ENCODE results near the gene LILRA6. TPM values are rescaled to one million over a fixed set of nuclear protein-coding genes. Genes with fewer than 3 reads are reported as not detected.
"Not testable (repeated sequence)": the region's sequence is repeated elsewhere in the genome, so short reads cannot be mapped to it uniquely, and the experiment has no call there.

LILRA6 gene
- polyA plus RNA-seq, 1 donor from 2014 or later: not detected

DNA sequence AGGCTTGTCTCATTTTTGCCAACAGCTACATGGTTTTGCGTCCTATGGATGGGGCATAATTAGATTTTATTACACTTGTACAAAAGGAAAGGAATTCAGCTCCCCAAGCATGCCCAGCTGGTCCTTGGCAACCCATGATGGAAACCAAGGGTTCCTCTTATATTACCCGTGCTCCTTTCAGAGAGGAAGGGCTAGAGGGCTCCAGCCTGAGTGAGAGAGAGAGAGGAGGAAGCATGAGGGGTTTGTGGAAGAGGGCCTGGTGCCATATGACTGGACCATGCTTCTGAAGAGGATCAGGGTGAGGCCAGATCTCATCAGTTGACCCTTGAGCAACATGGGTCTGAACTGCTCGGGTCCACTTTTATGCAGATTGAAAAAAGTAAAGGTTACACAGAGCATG lies 45.5 kb downstream of the LILRA6 start:
- TF ChIP-seq EZH2 (IDR thresholded peaks at IDR 0.05; ENCODE audit: borderline replicate concordance, insufficient read depth, low read length, poor library complexity, severe bottlenecking) (no peak), SMC3 (conservative IDR thresholded peaks at IDR 0.05; ENCODE audit: poor library complexity) (no peak), TAF1 (IDR thresholded peaks at IDR 0.05; ENCODE audit: low read depth) (no peak), POLR2AphosphoS5 (IDR thresholded peaks at IDR 0.05) (no peak), EP300 (conservative IDR thresholded peaks at IDR 0.05; ENCODE audit: poor library complexity, severe bottlenecking) (no peak), MXI1 (conservative IDR thresholded peaks at IDR 0.05; ENCODE audit: poor library complexity, severe bottlenecking) (no peak), RAD21 (conservative IDR thresholded peaks at IDR 0.05) (no peak)
- TF ChIP-seq, protein P1, sequence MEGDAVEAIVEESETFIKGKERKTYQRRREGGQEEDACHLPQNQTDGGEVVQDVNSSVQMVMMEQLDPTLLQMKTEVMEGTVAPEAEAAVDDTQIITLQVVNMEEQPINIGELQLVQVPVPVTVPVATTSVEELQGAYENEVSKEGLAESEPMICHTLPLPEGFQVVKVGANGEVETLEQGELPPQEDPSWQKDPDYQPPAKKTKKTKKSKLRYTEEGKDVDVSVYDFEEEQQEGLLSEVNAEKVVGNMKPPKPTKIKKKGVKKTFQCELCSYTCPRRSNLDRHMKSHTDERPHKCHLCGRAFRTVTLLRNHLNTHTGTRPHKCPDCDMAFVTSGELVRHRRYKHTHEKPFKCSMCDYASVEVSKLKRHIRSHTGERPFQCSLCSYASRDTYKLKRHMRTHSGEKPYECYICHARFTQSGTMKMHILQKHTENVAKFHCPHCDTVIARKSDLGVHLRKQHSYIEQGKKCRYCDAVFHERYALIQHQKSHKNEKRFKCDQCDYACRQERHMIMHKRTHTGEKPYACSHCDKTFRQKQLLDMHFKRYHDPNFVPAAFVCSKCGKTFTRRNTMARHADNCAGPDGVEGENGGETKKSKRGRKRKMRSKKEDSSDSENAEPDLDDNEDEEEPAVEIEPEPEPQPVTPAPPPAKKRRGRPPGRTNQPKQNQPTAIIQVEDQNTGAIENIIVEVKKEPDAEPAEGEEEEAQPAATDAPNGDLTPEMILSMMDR (IDR thresholded peaks at IDR 0.05; ENCODE audit: poor library complexity, severe bottlenecking): no peak
- TF ChIP-seq, protein P2, sequence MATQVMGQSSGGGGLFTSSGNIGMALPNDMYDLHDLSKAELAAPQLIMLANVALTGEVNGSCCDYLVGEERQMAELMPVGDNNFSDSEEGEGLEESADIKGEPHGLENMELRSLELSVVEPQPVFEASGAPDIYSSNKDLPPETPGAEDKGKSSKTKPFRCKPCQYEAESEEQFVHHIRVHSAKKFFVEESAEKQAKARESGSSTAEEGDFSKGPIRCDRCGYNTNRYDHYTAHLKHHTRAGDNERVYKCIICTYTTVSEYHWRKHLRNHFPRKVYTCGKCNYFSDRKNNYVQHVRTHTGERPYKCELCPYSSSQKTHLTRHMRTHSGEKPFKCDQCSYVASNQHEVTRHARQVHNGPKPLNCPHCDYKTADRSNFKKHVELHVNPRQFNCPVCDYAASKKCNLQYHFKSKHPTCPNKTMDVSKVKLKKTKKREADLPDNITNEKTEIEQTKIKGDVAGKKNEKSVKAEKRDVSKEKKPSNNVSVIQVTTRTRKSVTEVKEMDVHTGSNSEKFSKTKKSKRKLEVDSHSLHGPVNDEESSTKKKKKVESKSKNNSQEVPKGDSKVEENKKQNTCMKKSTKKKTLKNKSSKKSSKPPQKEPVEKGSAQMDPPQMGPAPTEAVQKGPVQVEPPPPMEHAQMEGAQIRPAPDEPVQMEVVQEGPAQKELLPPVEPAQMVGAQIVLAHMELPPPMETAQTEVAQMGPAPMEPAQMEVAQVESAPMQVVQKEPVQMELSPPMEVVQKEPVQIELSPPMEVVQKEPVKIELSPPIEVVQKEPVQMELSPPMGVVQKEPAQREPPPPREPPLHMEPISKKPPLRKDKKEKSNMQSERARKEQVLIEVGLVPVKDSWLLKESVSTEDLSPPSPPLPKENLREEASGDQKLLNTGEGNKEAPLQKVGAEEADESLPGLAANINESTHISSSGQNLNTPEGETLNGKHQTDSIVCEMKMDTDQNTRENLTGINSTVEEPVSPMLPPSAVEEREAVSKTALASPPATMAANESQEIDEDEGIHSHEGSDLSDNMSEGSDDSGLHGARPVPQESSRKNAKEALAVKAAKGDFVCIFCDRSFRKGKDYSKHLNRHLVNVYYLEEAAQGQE (IDR thresholded peaks at IDR 0.05; ENCODE audit: borderline replicate concordance): no peak

DNA sequence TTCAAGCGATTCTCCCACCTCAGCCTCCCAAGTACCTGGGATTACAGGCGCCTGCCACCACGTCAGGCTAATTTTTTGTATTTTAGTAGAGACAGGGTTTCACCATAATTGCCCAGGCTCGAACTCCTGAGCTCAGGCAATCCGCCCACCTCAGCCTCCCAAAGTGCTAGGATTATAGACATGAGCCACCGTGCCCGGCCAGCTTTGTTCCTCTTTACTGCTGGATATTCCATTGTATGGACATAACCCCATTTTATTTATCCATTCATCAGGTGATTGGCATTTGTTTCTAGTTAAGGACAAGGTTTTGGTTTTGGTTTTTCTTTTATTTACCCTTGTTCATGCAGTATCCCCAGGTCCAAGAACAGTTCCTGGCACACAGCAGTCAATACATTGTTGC lies 46.1 kb downstream of the LILRA6 start:
- no peaks in the 10 kb centered on the region for H4K20me1 ChIP-seq (ENCODE audit: insufficient read depth)
- no peaks in the 10 kb centered on the region for H3K27me3 ChIP-seq (ENCODE audit: insufficient read depth, low read depth, low read length)
- no peak overlapping the region for H3K27ac ChIP-seq (ENCODE audit: low read length)
- H3F3A ChIP-seq (ENCODE audit: insufficient read depth, low read length, poor library complexity, severe bottlenecking): no peaks in the 10 kb centered on the region
- no peak overlapping the region for H2AFZ ChIP-seq (ENCODE audit: low read depth, low read length)
- no peak overlapping the region for H3K4me3 ChIP-seq (ENCODE audit: low read length)
- no peaks in the 10 kb centered on the region for H3K9me2 ChIP-seq (ENCODE audit: insufficient read depth, low read length)
- H3K9me3 ChIP-seq (ENCODE audit: low read length): no peaks in the 10 kb centered on the region
- H3K4me2 ChIP-seq (ENCODE audit: low read length): no peak overlapping the region
- H3K36me3 ChIP-seq (ENCODE audit: insufficient read depth, low read length): no peaks in the 10 kb centered on the region
- TF ChIP-seq, protein P1 (IDR thresholded peaks at IDR 0.05; ENCODE audit: poor library complexity, severe bottlenecking): no peak
- no peak for TF ChIP-seq EP300 (conservative IDR thresholded peaks at IDR 0.05; ENCODE audit: poor library complexity, severe bottlenecking)
- no peak for TF ChIP-seq EZH2 (IDR thresholded peaks at IDR 0.05; ENCODE audit: borderline replicate concordance, insufficient read depth, low read length, poor library complexity, severe bottlenecking)
- no peak for TF ChIP-seq RAD21 (conservative IDR thresholded peaks at IDR 0.05)
- H3K79me2 ChIP-seq (replicated peaks; ENCODE audit: insufficient read depth, low read length): peaks cover 13% of the 10 kb centered on the region
- H3K9ac ChIP-seq (ENCODE audit: low read length): no peak overlapping the region

More for the DNA sequence above, 45.5 kb downstream of the LILRA6 start:
- H3K9ac ChIP-seq (ENCODE audit: low read length): no peak overlapping the region
- H2AFZ ChIP-seq (ENCODE audit: low read depth, low read length): no peak overlapping the region
- no peaks in the 10 kb centered on the region for H4K20me1 ChIP-seq (ENCODE audit: insufficient read depth)
- no peak overlapping the region for H3K4me2 ChIP-seq (ENCODE audit: low read length)
- H3F3A ChIP-seq (ENCODE audit: insufficient read depth, low read length, poor library complexity, severe bottlenecking): no peaks in the 10 kb centered on the region
- peaks cover 16% of the 10 kb centered on the region for H3K79me2 ChIP-seq (replicated peaks; ENCODE audit: insufficient read depth, low read length)
- H3K9me3 ChIP-seq (ENCODE audit: low read length): no peaks in the 10 kb centered on the region
- H3K27ac ChIP-seq (ENCODE audit: low read length): no peak overlapping the region
- H3K27me3 ChIP-seq (ENCODE audit: insufficient read depth, low read depth, low read length): no peaks in the 10 kb centered on the region
- no peaks in the 10 kb centered on the region for H3K36me3 ChIP-seq (ENCODE audit: insufficient read depth, low read length)
- H3K4me3 ChIP-seq (ENCODE audit: low read length): no peak overlapping the region
- H3K9me2 ChIP-seq (ENCODE audit: insufficient read depth, low read length): no peaks in the 10 kb centered on the region

DNA sequence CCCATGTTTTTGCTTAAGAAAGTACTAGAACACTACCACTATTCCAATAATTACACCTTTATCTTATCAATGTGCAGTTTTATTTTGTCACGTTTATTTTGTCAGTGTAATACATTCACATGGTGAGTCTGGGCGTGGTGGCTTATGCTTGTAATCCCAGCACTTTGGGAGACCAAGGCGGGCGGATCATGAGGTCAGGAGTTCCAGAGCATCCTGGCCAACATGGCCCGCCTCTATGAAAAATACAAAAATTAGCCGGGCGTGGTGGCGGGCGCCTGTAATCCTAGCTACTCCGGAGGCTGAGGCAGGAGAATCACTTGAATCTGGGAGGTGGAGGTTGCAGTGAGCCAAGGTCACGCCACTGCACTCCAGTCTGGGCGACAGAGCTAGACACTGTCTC lies 48.1 kb downstream of the LILRA6 start:
- H3F3A ChIP-seq (ENCODE audit: insufficient read depth, low read length, poor library complexity, severe bottlenecking); H3K9me2 ChIP-seq (ENCODE audit: insufficient read depth, low read length); H3K4me2 ChIP-seq (ENCODE audit: low read length); H3K36me3 ChIP-seq (ENCODE audit: insufficient read depth, low read length); H3K9me3 ChIP-seq (ENCODE audit: low read length); H3K4me3 ChIP-seq (ENCODE audit: low read length); H3K9ac ChIP-seq (ENCODE audit: low read length); H3K27me3 ChIP-seq (ENCODE audit: insufficient read depth, low read depth, low read length); H4K20me1 ChIP-seq (ENCODE audit: insufficient read depth); H2AFZ ChIP-seq (ENCODE audit: low read depth, low read length); H3K79me2 ChIP-seq (replicated peaks; ENCODE audit: insufficient read depth, low read length); H3K27ac ChIP-seq (ENCODE audit: low read length): not testable (repeated sequence)
